Measurements from ENCODE around the gene SFTA2. TPM values are rescaled to one million over a fixed set of nuclear protein-coding genes. Genes with fewer than 3 reads are reported as not detected.

Gene SFTA2
- total RNA-seq, 1 donor from 2014 or later, result not detected

GRCh38 chr6:30888816-30889495, 43.0 kb downstream of the SFTA2 start:
- FAIRE-seq, result no peak
- no peak for TF ChIP-seq CTCF (IDR thresholded peaks at IDR 0.05; ENCODE audit: insufficient read depth, low read length, severe bottlenecking)
- DNase-seq (ENCODE audit: low read depth), result no peak
- Histone ChIP-seq H3K27me3 (ENCODE audit: control insufficient read depth, insufficient read depth, low read length) (no peaks in the 10 kb centered on the region), H3K36me3 (ENCODE audit: control insufficient read depth, insufficient read depth, low read length) (peaks cover 45% of the 10 kb centered on the region), H3K4me3 (ENCODE audit: low read depth, low read length) (no peak overlapping the region)

GRCh38 chr6:30887901-30888815, 43.8 kb downstream of the SFTA2 start:
- FAIRE-seq, result no peak
- Histone ChIP-seq H3K4me3 (ENCODE audit: low read depth, low read length) (no peak overlapping the region), H3K27me3 (ENCODE audit: control insufficient read depth, insufficient read depth, low read length) (no peaks in the 10 kb centered on the region), H3K36me3 (ENCODE audit: control insufficient read depth, insufficient read depth, low read length) (peaks cover 40% of the 10 kb centered on the region)
- no peak for TF ChIP-seq CTCF (IDR thresholded peaks at IDR 0.05; ENCODE audit: insufficient read depth, low read length, severe bottlenecking)
- DNase-seq (ENCODE audit: low read depth), result no peak

DNA sequence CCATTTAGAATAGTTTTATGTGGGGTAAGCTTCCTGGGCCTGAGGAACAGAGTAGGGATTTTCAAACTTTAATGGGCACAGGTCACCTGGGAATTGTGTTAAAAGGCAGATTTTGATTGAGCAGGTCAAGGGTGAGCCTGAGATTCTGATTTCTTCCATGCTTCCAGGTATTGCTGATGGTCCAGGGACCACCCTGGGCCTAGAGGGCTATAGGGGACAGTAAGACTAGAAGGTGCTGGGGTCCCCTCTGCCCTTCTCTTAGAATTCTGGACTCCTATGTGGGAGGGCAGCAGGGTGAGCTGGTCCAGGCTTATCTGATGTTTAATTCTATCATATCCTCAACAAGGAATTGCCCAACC, 45.1 kb downstream of the SFTA2 start:
- FAIRE-seq (no peak), DNase-seq (ENCODE audit: low read depth) (no peak)
- Histone ChIP-seq H3K27me3 (ENCODE audit: control insufficient read depth, insufficient read depth, low read length) (no peaks in the 10 kb centered on the region), H3K4me3 (ENCODE audit: low read depth, low read length) (no peak overlapping the region), H3K36me3 (ENCODE audit: control insufficient read depth, insufficient read depth, low read length) (peaks cover 29% of the 10 kb centered on the region)
- TF ChIP-seq CTCF (IDR thresholded peaks at IDR 0.05; ENCODE audit: insufficient read depth, low read length, severe bottlenecking), result no peak

GRCh38 chr6:30885999-30886896, 45.7 kb downstream of the SFTA2 start:
- H3K36me3 ChIP-seq (ENCODE audit: control insufficient read depth, insufficient read depth, low read length), result peaks cover 23% of the 10 kb centered on the region
- TF ChIP-seq CTCF (IDR thresholded peaks at IDR 0.05; ENCODE audit: insufficient read depth, low read length, severe bottlenecking), result no peak
- FAIRE-seq (no peak), DNase-seq (ENCODE audit: low read depth) (peak; percentile 92)
- peak overlapping the region; percentile 64 for H3K4me3 ChIP-seq (ENCODE audit: low read depth, low read length)
- H3K27me3 ChIP-seq (ENCODE audit: control insufficient read depth, insufficient read depth, low read length), result no peaks in the 10 kb centered on the region

GRCh38 chr6:30885481-30885998, 46.4 kb downstream of the SFTA2 start:
- Histone ChIP-seq H3K36me3 (ENCODE audit: control insufficient read depth, insufficient read depth, low read length) (peaks cover 15% of the 10 kb centered on the region), H3K4me3 (ENCODE audit: low read depth, low read length) (peak overlapping the region; percentile 64), H3K27me3 (ENCODE audit: control insufficient read depth, insufficient read depth, low read length) (no peaks in the 10 kb centered on the region)
- no peak for TF ChIP-seq CTCF (IDR thresholded peaks at IDR 0.05; ENCODE audit: insufficient read depth, low read length, severe bottlenecking)
- FAIRE-seq (peak; percentile 76), DNase-seq (ENCODE audit: low read depth) (peak; percentile 77)

All from bronchial epithelial cell (primary cell).